ENCODE data around the gene CDCA4.
"Not testable (repeated sequence)": the region's sequence is repeated elsewhere in the genome, so short reads cannot be mapped to it uniquely, and the experiment has no call there.

Gene CDCA4

DNA sequence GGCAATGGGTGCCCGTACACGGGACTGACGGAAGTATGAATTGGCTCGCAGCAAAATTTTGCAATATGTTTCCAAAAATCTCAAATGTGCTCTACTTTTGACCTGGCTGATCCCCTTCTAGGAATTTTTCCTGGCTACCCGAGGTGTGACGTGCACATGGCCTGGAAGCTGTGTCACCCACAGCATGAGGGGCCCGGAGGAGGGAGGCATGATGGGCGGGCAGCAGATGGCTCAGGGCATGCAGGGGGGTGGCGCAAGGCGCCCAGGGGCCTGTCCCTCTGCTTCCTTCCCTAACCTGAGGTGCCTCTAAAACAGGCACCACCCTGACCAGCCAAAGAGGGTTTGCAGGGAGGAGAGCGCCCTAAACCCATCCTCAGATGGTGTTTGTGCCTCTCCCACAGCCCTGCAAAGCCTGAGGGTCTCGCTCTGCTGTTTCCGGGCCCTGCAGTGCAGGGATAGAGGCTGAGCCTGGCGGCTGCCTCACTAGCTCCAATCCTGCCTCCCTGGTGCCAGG, 37.7 kb upstream of the CDCA4 start:
- no peak for DNase-seq (ENCODE audit: low spot score)

- DNase-seq (ENCODE audit: low spot score) = no peak
Measured at GRCh38 chr14:105056303-105056831, 35.5 kb upstream of the CDCA4 start.

- DNase-seq (ENCODE audit: low spot score) = no peak
Measured at GRCh38 chr14:105055736-105056302, 34.9 kb upstream of the CDCA4 start.

DNA sequence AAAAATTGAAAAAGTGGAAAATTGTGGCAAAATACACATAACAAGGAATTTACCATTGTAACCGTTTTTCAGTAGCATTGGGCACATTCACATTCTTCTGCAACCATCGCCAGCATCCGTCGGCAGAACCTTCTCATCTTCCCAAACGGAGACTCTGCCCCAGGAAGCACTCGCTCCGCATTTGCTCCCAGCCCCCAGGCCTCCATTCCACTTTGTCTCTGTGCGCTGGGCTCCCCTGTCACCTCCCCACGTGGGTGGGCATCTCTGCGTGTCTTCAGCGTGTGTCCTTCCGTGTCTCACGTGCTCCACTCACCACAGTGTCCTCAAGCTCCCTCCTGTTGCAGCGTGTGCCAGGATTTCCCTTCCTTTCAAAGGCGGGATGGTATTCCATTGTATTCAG, 34.5 kb upstream of the CDCA4 start:
- DNase-seq (ENCODE audit: low spot score) = no peak

- DNase-seq (ENCODE audit: low spot score) = no peak
Measured at GRCh38 chr14:105053996-105054395, 33.1 kb upstream of the CDCA4 start.

- no peak for DNase-seq (ENCODE audit: low spot score)
Measured at GRCh38 chr14:105053421-105053820, 32.5 kb upstream of the CDCA4 start.

- no peak for DNase-seq (ENCODE audit: low spot score)
Measured at GRCh38 chr14:105052110-105052458, 31.2 kb upstream of the CDCA4 start.

GRCh38 chr14:105051182-105052109, 30.6 kb upstream of the CDCA4 start:
- DNase-seq (ENCODE audit: low spot score) = no peak

DNA sequence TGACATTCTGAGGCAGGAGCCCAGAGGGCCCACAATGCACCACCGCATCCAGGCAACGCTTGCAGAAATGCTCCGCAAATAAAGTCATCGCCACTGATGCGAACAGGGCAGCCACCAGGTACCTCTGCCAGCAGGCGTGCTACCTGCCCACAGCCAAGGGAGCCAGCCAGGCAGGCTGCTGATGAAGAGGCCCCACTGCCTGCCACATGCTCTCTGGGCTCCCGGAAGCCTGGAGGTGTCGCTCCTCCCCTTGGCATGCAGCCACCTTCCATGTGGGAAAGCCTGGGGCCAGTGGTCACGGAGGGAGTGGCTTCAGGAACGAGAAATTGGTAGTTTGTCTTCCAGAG, 29.6 kb upstream of the CDCA4 start:
- no peak for DNase-seq (ENCODE audit: low spot score)

DNA sequence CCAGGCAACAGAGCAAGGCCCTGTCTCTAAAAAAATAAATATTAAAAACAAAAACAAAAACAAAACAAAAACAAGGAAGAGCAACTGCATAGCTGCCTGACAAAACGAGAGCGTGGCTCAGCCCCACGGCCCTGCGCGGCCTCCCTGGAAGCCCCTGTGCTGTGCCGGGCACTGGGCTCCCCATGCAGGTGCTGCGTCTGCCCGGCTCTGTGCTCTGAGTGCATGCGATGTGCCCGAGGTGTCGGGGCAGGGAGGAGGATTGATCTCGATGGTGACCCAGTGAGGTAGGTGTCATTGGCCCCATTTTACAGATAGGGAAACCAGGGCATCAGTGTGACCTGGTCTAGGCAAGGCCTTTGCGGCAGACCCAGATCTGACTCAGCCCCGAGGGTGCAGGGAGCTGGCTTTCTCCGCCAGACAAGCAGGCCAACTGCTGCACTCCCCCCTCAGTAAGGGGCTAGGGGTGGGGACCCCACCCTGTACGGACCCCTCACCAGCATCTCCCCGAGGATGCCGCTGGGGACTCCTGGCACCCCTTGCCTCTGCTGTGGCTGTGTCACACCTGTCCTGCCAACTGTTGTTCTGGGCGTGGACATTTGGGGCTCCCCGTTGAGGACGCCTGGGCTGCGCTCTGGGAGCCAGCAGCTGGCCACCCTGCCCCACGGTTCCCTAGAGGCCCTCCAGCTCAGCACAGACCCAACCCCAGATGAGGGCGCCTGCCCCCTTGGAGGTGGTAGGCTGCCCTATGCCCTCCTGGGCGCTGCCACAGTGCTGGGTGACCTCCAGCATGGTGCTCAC, 29.1 kb upstream of the CDCA4 start:
- no peak for DNase-seq (ENCODE audit: low spot score)

- no peak for DNase-seq (ENCODE audit: low spot score)
Measured at GRCh38 chr14:105047283-105048016, 26.6 kb upstream of the CDCA4 start.

- DNase-seq (ENCODE audit: low spot score) = no peak
Measured at GRCh38 chr14:105046891-105047282, 26.0 kb upstream of the CDCA4 start.

- DNase-seq (ENCODE audit: low spot score) = peak; percentile 72
Measured at GRCh38 chr14:105045710-105046326, 24.9 kb upstream of the CDCA4 start.

DNA sequence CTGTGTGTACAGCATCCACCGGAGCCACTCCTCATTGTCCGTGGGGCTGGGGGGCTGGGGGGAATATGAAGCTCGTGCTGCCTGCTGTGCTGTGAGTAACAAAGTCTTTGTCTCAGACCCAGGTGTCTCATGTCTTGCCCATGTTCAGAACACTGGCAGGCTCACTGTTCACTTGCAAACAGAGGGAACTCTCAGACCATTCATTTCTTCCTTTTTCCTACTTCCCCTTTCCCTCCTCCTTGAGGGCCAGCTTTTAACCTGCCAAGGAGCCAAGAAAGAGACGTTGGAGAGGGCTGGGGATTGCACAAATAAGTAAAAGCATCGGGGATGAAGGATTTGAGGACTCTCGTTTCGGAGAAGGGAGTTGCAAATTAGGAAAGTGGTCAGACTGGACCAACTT, 22.8 kb upstream of the CDCA4 start:
- no peak for DNase-seq (ENCODE audit: low spot score)

- no peak for DNase-seq (ENCODE audit: low spot score)
Measured at GRCh38 chr14:105042813-105043212, 21.9 kb upstream of the CDCA4 start.

- DNase-seq (ENCODE audit: low spot score) = no peak
Measured at GRCh38 chr14:105041841-105042765, 21.2 kb upstream of the CDCA4 start.

- DNase-seq (ENCODE audit: low spot score) = no peak
Measured at GRCh38 chr14:105039458-105040205, 18.7 kb upstream of the CDCA4 start.

DNA sequence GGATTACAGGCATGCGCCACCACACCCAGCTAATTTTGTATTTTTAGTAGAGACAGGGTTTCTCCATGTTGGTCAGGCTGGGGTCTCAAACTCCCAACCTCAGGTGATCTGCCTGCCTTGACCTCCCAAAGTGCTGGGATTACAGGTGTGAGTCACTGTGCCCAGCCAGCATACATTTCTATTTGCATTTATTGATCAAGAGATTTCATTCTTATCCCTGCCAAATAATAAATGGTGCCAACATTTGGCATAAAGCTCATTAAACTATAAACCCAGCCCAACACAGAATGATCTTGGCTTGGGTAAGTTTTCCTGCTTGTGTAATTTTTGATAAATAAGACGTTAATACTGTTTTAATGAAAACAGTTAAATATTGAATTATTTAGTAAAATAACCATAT, 14.7 kb upstream of the CDCA4 start:
- DNase-seq (ENCODE audit: low spot score) = not testable (repeated sequence)

- DNase-seq (ENCODE audit: low spot score) = no peak
Measured at GRCh38 chr14:105034315-105035039, 13.6 kb upstream of the CDCA4 start.

All from pons (tissue), 1 donor.